Gastrocnemius medialis (tissue), 4 donors: ENCODE results near the gene GSG1L.

Experiments used
- CTCF ChIP-seq, 5 experiments: fragments of 450-650 bp in 3 of 5; fragments of 200-600 bp in 2 of 5; sonication (generic) in 2 of 5; IDR thresholded peaks in 4 of 5; conservative IDR thresholded peaks in 1 of 5; 1 replicate in 4 of 5; 2 replicates in 1 of 5; pipeline ENCODE4 v1.5.1; 2016 to 2019; ENCODE audit warnings: antibody characterized with exemption in 5 of 5, mild to moderate bottlenecking in 3 of 5, moderate library complexity in 3 of 5
- POLR2A ChIP-seq, 2 donors: fragments of 450-650 bp; IDR thresholded peaks; one replicate each; pipeline ENCODE4 v1.6.1; 2017; ENCODE audit warnings: antibody characterized with exemption in 2 of 2, mild to moderate bottlenecking in 2 of 2, moderate library complexity in 2 of 2

DNA sequence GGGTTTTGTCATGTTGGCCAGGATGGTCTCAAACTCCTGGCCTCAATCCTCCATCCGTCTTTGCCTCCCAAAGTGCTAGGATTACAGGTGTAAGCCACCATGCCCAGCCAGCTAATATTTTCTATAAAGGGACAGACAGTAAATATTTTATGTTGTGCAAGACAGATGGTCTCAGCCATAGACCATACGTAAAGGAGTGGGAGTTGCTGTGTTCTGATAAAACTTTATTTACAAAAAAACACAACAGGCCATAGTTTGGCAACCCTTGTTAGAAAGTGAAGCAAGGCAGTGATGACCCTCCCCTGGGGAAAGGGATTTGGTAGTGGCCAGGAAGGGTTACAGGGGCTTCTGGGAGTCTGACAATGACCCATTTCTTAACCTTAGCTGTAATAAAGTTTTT lies 119.7 kb downstream of the GSG1L start:
- TF ChIP-seq CTCF (IDR thresholded peaks at IDR 0.05 in 4 of 5, conservative IDR thresholded peaks at IDR 0.05 in 1 of 5) (no peak), POLR2A (IDR thresholded peaks at IDR 0.05) (no peak)
